Activated CD8-positive, alpha-beta memory T cell treated with anti-CD3 and anti-CD28 coated beads for 24 hours (primary cell): ENCODE results near the gene PBX1.
"Not testable (repeated sequence)": the region's sequence is repeated elsewhere in the genome, so short reads cannot be mapped to it uniquely, and the experiment has no call there.

Source experiments
- DNase-seq: peaks from one replicate; pipeline ENCODE4 v3.0.0-alpha.2; 2020

The PBX1 gene

GRCh38 chr1:164645921-164646320 lies 86.9 kb downstream of the PBX1 start:
- no peak for DNase-seq

DNA sequence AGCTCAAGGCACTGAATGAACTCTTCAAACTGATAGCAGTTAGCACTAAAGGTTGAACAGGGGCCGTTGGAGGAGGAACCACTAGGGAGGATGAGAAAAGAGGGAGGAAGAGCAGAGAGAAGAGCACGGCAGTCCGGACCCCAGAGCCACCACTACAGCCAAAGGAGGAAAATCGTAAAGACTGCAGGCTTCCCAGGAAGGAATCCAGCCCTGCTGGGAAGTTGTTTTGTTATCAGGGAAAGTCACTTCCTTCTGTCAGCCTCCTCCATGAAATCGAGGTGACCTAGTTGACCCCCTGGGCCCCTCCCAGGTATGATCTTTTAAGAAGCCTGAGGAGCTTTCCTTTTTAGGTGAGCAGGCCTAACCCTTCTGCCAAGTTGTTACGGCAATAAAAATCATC lies 88.2 kb downstream of the PBX1 start:
- no peak for DNase-seq

GRCh38 chr1:164648636-164649035 lies 89.7 kb downstream of the PBX1 start:
- no peak for DNase-seq

DNA sequence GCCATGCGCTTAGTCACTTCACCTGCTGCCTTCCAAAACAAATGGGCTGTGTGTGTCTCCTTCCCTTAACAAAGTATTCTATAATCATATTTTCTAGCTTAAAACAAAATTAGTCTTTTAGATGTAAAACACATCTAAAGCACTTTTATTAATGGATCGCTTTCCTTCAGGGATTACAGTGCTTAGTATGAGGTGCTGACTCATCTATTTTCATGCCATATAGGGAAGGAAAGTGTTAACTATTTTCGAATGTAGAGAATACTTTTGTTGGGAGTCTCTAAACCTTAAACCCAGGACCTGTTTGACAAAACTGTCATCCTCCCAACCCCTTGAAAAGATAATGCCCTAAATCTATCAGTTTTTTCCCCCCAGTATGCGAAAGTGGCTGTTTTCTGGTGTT lies 90.2 kb downstream of the PBX1 start:
- no peak for DNase-seq

DNA sequence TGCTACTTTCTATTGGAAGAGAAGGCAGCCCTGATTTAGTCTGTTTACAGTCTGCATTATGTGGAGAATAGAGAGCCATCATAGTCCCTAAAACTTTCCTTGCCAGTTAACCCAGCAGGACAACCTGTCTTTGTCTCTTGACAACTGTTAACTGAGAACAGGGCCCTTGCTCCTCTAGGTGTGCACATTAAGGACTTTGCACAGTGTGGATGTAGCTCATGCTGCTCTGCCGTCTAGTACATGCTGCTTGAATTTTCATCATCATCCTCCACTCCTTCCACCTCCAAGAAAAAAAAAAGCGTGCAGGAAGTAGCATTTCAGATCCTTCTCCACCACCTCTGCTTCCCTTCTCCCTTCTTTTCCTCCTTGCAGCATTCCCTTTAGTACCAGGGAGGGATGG lies 91.5 kb downstream of the PBX1 start:
- DNase-seq: no peak

DNA sequence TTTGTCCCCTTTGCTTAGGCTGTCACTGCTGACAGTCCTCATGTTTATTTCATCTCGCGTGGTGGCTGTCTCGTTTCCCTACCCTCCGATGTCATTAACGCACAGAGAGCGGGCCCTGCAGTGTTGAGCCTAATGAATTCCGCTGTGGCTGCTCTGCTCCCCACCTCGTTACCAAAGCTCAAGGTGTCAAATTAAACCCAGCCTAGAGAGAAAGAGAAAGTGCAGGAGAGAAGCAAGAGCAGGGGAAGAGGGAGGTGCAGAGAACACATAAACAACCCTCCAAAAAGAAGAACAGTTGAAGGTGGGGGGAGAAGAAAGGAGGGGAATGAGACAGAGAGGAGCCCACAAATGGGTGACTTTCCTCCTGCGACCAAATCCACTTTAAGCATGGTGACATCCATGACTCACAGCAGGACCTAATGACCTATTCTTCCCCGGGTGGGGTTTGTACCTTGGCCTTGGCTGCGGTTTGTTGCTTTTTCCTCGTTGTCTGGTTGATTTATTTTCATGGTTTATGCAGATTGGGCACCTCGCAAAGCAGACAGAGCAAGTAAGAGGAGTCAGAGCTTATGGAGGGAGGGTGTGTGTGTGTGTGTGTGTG lies 92.5 kb downstream of the PBX1 start:
- DNase-seq: no peak

GRCh38 chr1:164652969-164653368 lies 94.0 kb downstream of the PBX1 start:
- DNase-seq: not testable (repeated sequence)

- no peak for DNase-seq
Observed at GRCh38 chr1:164653705-164654104, 94.7 kb downstream of the PBX1 start.

- DNase-seq: no peak
Observed at GRCh38 chr1:164654200-164654599, 95.2 kb downstream of the PBX1 start.

DNA sequence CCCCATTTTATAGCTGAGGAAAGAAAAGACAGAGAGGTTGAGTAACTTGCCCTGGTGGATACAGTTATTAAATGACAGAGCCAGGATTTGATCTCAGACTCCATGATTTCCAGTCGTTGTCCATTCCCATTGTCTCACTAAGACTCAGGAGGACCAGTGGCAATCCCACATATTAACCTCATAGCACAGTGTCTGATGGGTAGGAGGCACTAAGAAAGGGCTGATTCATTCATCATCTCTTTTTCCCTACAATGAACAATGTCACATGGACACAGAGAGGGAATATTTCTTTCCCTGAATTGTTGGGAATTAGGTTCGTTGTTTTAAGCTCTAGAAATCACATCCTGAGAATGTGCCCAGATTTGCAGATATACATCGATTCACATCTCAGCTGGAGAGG lies 99.9 kb downstream of the PBX1 start:
- DNase-seq: no peak

DNA sequence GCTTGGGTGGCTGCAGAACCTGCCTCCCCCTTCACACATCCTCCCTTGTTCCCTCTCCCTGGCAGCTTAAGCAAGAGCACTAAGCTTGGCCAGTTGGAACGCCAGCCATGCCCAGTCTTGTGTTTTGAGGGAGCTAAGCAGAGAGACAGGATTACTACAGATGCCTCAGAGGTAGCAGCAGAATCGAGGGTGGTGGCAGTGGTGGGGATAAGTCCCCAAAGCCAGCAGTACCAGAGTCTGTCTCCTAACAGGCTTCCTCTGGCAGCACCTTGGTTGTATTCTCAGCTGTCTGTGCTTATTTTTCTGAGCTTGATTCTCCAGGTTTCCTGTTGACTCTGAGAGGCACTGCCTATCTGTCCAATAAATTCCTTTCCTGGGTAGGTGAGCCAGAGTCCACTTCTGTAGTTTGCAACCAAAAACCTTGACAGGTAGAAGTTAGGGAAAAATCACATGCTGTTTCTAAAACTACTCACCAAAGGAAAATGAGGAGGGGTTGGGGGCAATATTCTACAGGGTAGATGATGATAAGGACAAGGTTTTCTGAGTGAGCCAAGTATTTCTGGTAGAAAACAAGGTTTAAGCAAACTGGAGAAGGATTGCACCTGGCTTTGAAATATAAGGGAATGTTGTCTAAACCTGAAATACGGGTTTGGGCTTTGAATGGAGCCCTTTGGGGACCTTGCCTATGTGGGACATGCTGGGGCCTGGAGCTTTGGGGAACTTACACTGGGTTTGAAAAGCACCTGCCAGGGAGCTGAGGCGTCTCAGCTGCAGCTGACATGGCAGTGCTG lies 100.8 kb downstream of the PBX1 start:
- DNase-seq: no peak

DNA sequence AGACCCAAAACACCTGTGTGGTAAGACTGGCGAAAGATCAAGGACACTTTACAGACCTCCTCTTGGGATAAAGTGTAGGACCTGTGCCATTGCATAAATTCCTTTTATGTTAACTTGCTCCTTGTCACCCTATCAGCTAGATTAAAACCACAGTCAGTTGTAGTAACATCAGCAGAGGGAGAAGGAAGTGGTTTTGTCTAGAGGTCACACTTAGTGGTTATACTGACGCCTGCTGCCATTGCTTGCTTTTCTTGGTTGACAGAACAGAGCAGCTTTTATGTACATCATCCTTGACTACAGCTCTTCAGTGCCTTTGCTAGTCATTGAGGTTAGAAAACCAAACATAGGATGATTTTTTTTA lies 101.4 kb downstream of the PBX1 start:
- DNase-seq: no peak

GRCh38 chr1:164660775-164661174 lies 101.8 kb downstream of the PBX1 start:
- no peak for DNase-seq

DNA sequence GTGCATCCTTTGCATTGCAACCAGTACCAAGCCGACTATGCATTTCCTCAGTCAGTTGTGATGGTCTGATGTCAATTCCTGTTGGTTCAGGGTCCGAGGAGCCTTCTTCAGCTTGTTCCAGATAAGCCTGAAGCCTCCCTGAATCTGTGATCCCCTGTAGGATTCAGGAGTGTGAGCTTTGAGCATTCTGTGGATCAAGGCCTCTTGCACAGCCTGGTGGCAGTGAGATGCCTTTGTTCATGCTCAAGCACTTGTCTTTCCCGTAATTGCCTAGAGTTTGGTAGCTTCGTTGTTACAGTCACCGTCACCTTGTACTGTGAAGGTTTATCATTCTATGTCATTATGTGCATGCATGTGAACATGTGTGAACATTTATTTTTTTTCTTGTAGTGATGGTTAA lies 103.5 kb downstream of the PBX1 start:
- DNase-seq: no peak

DNA sequence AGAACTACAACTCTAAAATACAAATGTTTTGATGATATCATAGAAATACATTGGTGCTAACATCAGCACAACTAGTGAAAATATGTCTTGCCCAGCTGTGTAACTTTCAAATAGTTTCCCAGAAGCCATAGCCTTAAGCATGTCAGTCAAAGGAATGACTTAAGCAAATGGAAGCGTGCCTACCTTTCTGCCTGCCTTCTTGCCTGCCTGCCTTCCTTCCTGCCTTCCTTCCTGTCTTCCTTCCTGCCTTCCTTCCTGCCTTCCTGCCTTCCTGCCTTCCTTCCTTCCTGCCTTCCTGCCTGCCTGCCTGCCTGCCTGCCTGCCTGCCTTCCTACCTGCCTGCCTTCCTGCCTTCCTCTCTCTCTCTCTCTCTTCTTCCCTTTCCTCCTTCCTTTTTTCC lies 104.0 kb downstream of the PBX1 start:
- no peak for DNase-seq

- no peak for DNase-seq
Observed at GRCh38 chr1:164664127-164664526, 105.1 kb downstream of the PBX1 start.

- DNase-seq: no peak
Observed at GRCh38 chr1:164667001-164667400, 108.0 kb downstream of the PBX1 start.

DNA sequence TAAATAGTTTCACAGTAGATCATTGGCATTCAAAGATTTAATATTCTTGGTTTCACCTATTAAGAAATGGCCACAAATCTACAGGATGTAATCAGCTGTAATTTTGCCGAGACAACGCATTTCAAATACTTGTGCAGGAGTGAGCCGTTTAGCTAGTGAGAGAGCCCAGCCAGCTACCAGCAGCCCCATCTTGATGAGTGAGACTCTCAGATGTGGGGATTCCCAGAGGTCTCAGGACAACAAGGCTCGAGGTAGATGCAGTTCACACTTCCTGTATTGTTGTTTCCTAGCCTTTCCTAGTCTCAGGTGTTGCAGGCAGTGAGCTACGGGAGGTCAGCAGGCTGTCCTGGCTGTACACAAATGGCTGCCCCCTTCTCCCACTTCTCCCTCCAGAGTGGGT lies 108.6 kb downstream of the PBX1 start:
- DNase-seq: no peak

- no peak for DNase-seq
Observed at GRCh38 chr1:164668491-164669400, 109.8 kb downstream of the PBX1 start.

GRCh38 chr1:164670026-164670425 lies 111.0 kb downstream of the PBX1 start:
- no peak for DNase-seq

DNA sequence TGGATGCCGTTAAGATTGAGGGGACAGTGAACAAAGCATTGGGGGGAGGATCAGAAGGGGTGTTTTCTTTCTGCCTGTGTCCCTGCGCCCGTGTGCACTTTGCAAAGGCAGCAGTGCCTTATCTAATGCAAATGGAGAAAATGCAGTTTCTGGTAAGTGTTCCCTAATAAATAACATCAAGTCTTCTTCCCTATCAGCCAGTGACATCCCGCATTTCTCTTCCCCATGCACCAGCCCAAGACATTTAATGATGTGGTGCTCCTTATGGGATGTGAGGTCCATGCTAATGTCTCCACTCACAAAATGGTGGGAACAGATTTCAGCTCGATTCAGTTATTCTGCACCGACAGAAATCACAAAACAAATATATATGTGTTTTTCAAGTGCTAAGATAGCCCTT lies 111.8 kb downstream of the PBX1 start:
- no peak for DNase-seq

DNA sequence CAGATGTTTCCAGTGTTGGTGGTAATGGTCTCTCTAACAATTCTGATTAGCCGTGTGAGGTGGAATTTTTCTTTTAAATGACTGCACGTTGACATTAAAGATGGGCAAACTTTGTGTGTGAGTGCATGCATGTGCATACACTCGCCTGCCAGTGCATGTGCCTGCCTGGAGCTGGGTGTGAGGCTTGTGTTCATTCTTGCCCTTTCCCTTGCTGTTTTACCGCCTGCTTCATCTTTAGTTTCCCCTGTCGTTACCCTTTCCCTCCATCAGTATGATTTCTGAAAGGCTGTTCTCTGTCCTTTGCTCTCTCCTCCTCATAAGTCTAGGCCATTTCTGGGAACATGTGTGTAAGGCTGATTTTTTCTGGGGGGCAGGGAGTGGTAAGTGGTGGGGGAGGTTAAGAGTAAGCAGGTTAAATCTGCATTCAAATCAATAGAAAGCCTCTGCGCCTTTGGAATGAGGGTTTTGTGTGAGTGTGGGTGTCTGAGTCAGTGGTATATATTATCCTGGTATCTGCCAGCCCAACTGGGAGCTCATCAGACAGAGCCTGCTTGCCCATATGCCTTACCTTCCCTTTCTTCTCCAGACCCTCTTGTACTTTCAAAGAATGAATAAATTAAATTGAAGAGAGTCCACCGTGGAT lies 112.5 kb downstream of the PBX1 start:
- DNase-seq: no peak

DNA sequence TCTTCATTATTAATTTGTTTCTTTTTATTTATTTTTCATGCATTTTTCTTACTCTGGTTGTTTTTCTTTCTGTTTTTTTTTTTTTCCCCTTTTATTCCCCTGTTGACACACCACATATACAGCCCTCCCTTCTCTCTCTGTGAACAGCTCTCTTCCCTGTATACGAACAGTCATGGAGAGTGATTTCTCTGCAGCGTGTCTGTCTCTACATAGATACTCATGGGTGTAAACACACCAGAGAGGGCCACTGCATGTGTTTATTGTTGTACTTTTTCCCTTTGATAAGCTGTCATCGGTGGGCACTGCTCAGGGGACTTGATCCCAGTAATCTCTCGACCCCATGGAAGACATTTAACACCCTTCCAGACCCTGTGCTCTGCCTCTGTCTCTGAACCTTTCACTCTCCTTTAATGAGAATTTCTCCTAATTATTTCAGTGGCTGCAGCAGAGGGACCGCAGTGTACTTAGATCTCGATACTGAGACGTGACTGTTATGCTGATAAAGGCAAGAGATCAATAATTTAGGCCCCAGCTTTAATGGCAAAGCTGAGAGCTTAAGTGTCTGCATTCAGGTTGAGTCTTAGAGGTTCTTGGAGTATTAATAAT lies 113.1 kb downstream of the PBX1 start:
- no peak for DNase-seq
